Right atrium auricular region (tissue), 2 donors: ENCODE data around the gene CNTNAP5. TPM values are rescaled to one million over a fixed set of nuclear protein-coding genes. Genes with fewer than 3 reads are reported as not detected.

Experiments
- DNase-seq: peaks from one replicate; pipeline ENCODE4 v3.0.0-alpha.2; 2019; ENCODE audit warnings: low spot score
- H3K27ac ChIP-seq, 2 donors: fragments of 200-600 bp; sonication (generic); 1 replicate in 1 of 2; 2 replicates in 1 of 2; pipeline ENCODE4 v1.5.1; 2016 to 2019
- H3K27me3 ChIP-seq, 2 donors: fragments of 200-600 bp; sonication (generic); one replicate each; pipeline versions ENCODE4 v1.5.1 to v1.6.0; 2017 to 2019
- H3K36me3 ChIP-seq: fragments of 200-600 bp; sonication (generic); one replicate; pipeline ENCODE4 v1.5.1; 2016
- H3K4me1 ChIP-seq, 2 donors: fragments of 200-600 bp; sonication (generic); one replicate each; pipeline versions ENCODE4 v1.5.1 to v1.6.0; 2017 to 2019
- H3K4me3 ChIP-seq, 2 donors: fragments of 200-600 bp; sonication (generic); 1 replicate in 1 of 2; 2 replicates in 1 of 2; pipeline ENCODE4 v1.5.1; 2017 to 2019; ENCODE audit warnings: mild to moderate bottlenecking in 1 of 2, moderate library complexity in 1 of 2
- H3K9me3 ChIP-seq, 2 donors: fragments of 200-600 bp; sonication (generic); one replicate each; pipeline ENCODE4 v1.5.1; 2019
- total RNA-seq, 2 donors: library from RNA; depleted of rRNA; stranded (reverse); fragments of >200 nt; gene quantifications; one replicate each; pipeline ENCODE4 v1.1.0, GENCODE V29; 2016
- TF ChIP-seq, protein P1 (sequence below), 2 donors: fragments of 200-600 bp; sonication (generic); IDR thresholded peaks; one replicate each; pipeline ENCODE4 v1.5.1; 2019; ENCODE audit warnings: antibody characterized with exemption in 2 of 2

Gene CNTNAP5
- total RNA-seq, 2 donors from 2014 or later: not detected

- no peaks in the 10 kb centered on the region for H3K36me3 ChIP-seq
- no peak overlapping the region for H3K27ac ChIP-seq
- DNase-seq: no peak
- TF ChIP-seq, protein P1, sequence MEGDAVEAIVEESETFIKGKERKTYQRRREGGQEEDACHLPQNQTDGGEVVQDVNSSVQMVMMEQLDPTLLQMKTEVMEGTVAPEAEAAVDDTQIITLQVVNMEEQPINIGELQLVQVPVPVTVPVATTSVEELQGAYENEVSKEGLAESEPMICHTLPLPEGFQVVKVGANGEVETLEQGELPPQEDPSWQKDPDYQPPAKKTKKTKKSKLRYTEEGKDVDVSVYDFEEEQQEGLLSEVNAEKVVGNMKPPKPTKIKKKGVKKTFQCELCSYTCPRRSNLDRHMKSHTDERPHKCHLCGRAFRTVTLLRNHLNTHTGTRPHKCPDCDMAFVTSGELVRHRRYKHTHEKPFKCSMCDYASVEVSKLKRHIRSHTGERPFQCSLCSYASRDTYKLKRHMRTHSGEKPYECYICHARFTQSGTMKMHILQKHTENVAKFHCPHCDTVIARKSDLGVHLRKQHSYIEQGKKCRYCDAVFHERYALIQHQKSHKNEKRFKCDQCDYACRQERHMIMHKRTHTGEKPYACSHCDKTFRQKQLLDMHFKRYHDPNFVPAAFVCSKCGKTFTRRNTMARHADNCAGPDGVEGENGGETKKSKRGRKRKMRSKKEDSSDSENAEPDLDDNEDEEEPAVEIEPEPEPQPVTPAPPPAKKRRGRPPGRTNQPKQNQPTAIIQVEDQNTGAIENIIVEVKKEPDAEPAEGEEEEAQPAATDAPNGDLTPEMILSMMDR (IDR thresholded peaks at IDR 0.05): no peak
- H3K9me3 ChIP-seq: no peaks in the 10 kb centered on the region
- H3K4me3 ChIP-seq: no peak overlapping the region
- no peaks in the 10 kb centered on the region for H3K27me3 ChIP-seq
- H3K4me1 ChIP-seq: no peaks in the 10 kb centered on the region
These were observed 38.5 kb downstream of the CNTNAP5 start for GRCh38 chr2:124063596-124063995.

DNA sequence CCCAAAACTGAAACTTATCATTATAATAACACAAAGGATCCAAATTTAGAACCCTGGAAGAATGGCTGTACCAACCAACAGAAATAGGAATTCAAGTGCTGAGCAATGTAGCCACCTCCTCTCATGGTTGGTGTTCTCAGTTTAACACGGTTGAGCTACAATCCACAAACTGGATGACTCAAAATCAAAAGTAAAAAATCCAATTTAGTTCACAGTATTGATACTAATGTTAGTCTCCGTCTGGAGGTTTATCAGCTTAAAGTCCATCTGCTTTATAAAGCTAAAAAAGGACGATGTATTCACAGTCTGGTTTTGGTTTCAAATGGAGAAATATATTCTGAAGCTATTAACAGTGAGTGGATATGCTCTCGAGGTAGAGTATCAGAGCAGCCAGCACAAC lies 40.5 kb downstream of the CNTNAP5 start:
- H3K9me3 ChIP-seq: no peaks in the 10 kb centered on the region
- no peaks in the 10 kb centered on the region for H3K36me3 ChIP-seq
- no peaks in the 10 kb centered on the region for H3K4me1 ChIP-seq
- TF ChIP-seq, protein P1 (IDR thresholded peaks at IDR 0.05): no peak
- no peaks in the 10 kb centered on the region for H3K27me3 ChIP-seq
- no peak overlapping the region for H3K4me3 ChIP-seq
- no peak for DNase-seq
- H3K27ac ChIP-seq: no peak overlapping the region

DNA sequence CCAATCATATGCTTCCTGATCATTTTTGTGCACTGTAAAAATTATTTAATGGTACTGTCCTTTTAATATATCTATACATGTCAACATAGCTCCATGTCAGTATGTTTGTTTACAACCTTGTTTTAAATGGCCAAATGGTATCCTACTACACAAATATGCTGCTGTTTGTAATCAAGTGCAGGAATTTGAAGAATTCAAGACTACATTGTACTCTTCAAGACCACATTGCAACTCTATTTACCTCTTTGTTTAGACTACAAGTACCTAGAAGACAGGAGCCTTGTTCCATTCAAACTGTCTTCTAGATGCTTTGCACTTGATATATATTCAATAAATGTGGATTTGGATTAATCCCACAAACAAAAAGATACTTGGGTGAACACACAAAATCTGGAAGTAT lies 41.7 kb downstream of the CNTNAP5 start:
- H3K27ac ChIP-seq: no peak overlapping the region
- no peaks in the 10 kb centered on the region for H3K4me1 ChIP-seq
- no peaks in the 10 kb centered on the region for H3K9me3 ChIP-seq
- H3K27me3 ChIP-seq: no peaks in the 10 kb centered on the region
- no peaks in the 10 kb centered on the region for H3K36me3 ChIP-seq
- H3K4me3 ChIP-seq: no peak overlapping the region
- TF ChIP-seq, protein P1 (IDR thresholded peaks at IDR 0.05): no peak
- DNase-seq: no peak

- Histone ChIP-seq H3K27me3 (no peaks in the 10 kb centered on the region), H3K36me3 (no peaks in the 10 kb centered on the region), H3K4me1 (no peaks in the 10 kb centered on the region), H3K4me3 (no peak overlapping the region), H3K9me3 (no peaks in the 10 kb centered on the region), H3K27ac (no peak overlapping the region)
- DNase-seq: no peak
- TF ChIP-seq, protein P1 (IDR thresholded peaks at IDR 0.05): no peak
These were observed 54.0 kb downstream of the CNTNAP5 start for GRCh38 chr2:124079045-124079444.

DNA sequence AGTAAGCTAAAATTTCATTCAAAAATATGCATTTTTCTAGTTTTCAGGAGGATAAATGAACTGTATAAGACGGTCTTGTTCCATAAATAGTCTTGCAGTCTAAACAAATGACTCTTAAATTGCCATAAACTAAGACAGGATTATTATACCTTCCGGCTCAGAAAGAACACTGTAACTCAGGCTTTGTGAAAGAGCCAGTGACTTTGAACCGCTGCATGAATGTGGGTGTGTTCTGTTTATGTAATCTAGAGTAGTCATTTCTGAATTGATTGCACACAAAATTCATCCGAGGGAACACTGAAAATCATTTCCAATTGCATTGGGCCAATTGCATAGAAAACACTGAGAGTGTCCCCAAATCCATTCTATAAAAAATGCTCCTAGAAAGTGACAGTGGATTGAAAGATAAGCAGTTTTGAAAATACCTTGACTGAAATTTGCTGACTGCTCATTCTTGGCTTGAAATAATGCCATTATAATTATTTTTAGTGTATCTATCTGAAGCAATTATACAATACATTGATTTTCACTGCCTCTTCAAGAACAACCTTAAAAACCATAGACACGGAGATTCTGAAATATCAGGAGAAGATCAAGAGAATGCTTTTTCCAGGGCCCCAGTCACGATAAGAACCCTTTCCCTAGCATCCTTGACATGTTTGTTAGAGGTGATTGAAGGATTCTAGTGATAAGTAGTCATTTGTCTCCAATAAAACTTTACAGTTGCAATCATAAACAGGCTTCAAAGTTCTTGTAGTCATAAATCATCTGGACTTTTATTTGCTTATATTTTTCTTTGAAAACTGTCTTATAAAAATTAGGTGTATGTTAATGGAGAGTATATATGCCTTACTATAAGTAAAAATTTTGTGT lies 55.4 kb downstream of the CNTNAP5 start:
- H3K27me3 ChIP-seq: no peaks in the 10 kb centered on the region
- H3K36me3 ChIP-seq: no peaks in the 10 kb centered on the region
- no peak overlapping the region for H3K4me3 ChIP-seq
- DNase-seq: no peak
- TF ChIP-seq, protein P1 (IDR thresholded peaks at IDR 0.05): no peak
- no peaks in the 10 kb centered on the region for H3K4me1 ChIP-seq
- H3K27ac ChIP-seq: no peak overlapping the region
- H3K9me3 ChIP-seq: no peaks in the 10 kb centered on the region
